WTC11 (cell line): Measurements from ENCODE around the gene SLC7A14. TPM values are rescaled to one million over a fixed set of nuclear protein-coding genes. Genes with fewer than 3 reads are reported as not detected.

Experiments used
- ATAC-seq: fragments of 200-7000 bp; cut with Tn5 transposase; 2 replicates; pipeline ENCODE4 v1.10.0; 2021; ENCODE audit warnings: mild to moderate bottlenecking, moderate library complexity
- CTCF ChIA-PET: fragments of 300-600 bp; sonication (Branson Sonifier 250); formaldehyde crosslinking; loops from one replicate; lab custom pipeline; 2021; ENCODE audit warnings: antibody characterized with exemption; lab: Charles Lee
- POLR2A ChIA-PET: fragments of 350-600 bp; sonication (Branson Sonifier 250); formaldehyde crosslinking; loops from one replicate; lab custom pipeline; 2021; ENCODE audit warnings: antibody characterized with exemption; lab: Charles Lee
- DNase-seq: peaks from one replicate; pipeline ENCODE4 v3.0.0; 2021; ENCODE audit warnings: low spot score
- H3K27ac Mint-ChIP-seq: 2 replicates; pipeline ENCODE4 v1.8.0; 2021; ENCODE audit warnings: mixed read lengths
- H3K27me3 Mint-ChIP-seq: 2 replicates; pipeline ENCODE4 v1.8.0; 2021; ENCODE audit warnings: low read depth, mild to moderate bottlenecking, moderate library complexity, mixed read lengths
- H3K36me3 Mint-ChIP-seq: 2 replicates; pipeline ENCODE4 v1.8.0; 2021; ENCODE audit warnings: mixed read lengths
- H3K4me1 Mint-ChIP-seq: 2 replicates; pipeline ENCODE4 v1.8.0; 2022; ENCODE audit warnings: mixed read lengths
- H3K4me3 Mint-ChIP-seq: 2 replicates; pipeline ENCODE4 v1.8.0; 2021; ENCODE audit warnings: mild to moderate bottlenecking, moderate library complexity, mixed read lengths
- H3K9me3 Mint-ChIP-seq: 2 replicates; pipeline ENCODE4 v1.8.0; 2021; ENCODE audit warnings: mixed read lengths
- AR ChIP-seq: fragments of 250-450 bp; sonication (Bioruptor Pico); IDR thresholded peaks from 2 replicates; pipeline ENCODE4 v1.9.0; 2021; ENCODE audit warnings: mild to moderate bottlenecking
- ARID4B ChIP-seq: sonication (generic); formaldehyde crosslinking; IDR thresholded peaks from 2 replicates; pipeline ENCODE4 v1.8.0; 2023; ENCODE audit warnings: missing genetic modification reagents, mild to moderate bottlenecking, borderline replicate concordance
- CDX4 ChIP-seq: fragments of 250-450 bp; sonication (Bioruptor Pico); IDR thresholded peaks from 2 replicates; pipeline ENCODE4 v1.9.0; 2021; ENCODE audit warnings: moderate library complexity, mild to moderate bottlenecking, inconsistent platforms, borderline replicate concordance
- CREM ChIP-seq: sonication (generic); formaldehyde crosslinking; IDR thresholded peaks from 2 replicates; pipeline ENCODE4 v1.8.1; 2022; ENCODE audit warnings: mild to moderate bottlenecking, missing genetic modification reagents, moderate library complexity
- FOXJ3 ChIP-seq: sonication (generic); formaldehyde crosslinking; IDR thresholded peaks from 2 replicates; pipeline ENCODE4 v1.9.0; 2021; ENCODE audit warnings: missing genetic modification reagents, mild to moderate bottlenecking, borderline replicate concordance
- GRHL2 ChIP-seq: fragments of 250-450 bp; sonication (Bioruptor Pico); IDR thresholded peaks from 2 replicates; pipeline ENCODE4 v1.8.0; 2022; ENCODE audit warnings: mild to moderate bottlenecking, moderate library complexity; ENCODE audit not compliant: insufficient replicate concordance, severe bottlenecking
- GTF2I ChIP-seq: fragments of 250-450 bp; sonication (Bioruptor Pico); conservative IDR thresholded peaks from 2 replicates; pipeline ENCODE4 v1.4.0; 2021; ENCODE audit warnings: mild to moderate bottlenecking
- JUN ChIP-seq: sonication (generic); formaldehyde crosslinking; IDR thresholded peaks from 2 replicates; pipeline ENCODE4 v1.8.0; 2023; ENCODE audit warnings: mild to moderate bottlenecking, missing genetic modification reagents
- KAT7 ChIP-seq: sonication (generic); formaldehyde crosslinking; IDR thresholded peaks from 2 replicates; pipeline ENCODE4 v1.8.1; 2023; ENCODE audit warnings: missing genetic modification reagents, mild to moderate bottlenecking, borderline replicate concordance
- MLX ChIP-seq: sonication (generic); formaldehyde crosslinking; IDR thresholded peaks from 2 replicates; pipeline ENCODE4 v1.8.1; 2023; ENCODE audit warnings: mild to moderate bottlenecking, missing genetic modification reagents, moderate library complexity
- MXD4 ChIP-seq: fragments of 250-450 bp; sonication (Bioruptor Pico); IDR thresholded peaks from 2 replicates; pipeline ENCODE4 v1.8.0; 2021; ENCODE audit warnings: mild to moderate bottlenecking, moderate library complexity, borderline replicate concordance
- MYBL2 ChIP-seq: sonication (generic); formaldehyde crosslinking; IDR thresholded peaks from 2 replicates; pipeline ENCODE4 v1.8.1; 2023; ENCODE audit warnings: mild to moderate bottlenecking, moderate library complexity, missing genetic modification reagents
- SOX15 ChIP-seq: fragments of 250-450 bp; sonication (Bioruptor Pico); IDR thresholded peaks from 2 replicates; pipeline ENCODE4 v1.9.0; 2021; ENCODE audit warnings: mild to moderate bottlenecking
- ZBTB21 ChIP-seq: sonication (generic); formaldehyde crosslinking; IDR thresholded peaks from 2 replicates; pipeline ENCODE4 v1.8.1; 2023; ENCODE audit warnings: mild to moderate bottlenecking, missing genetic modification reagents, borderline replicate concordance
- ZMAT4 ChIP-seq: fragments of 250-450 bp; sonication (Bioruptor Pico); IDR thresholded peaks from 2 replicates; pipeline ENCODE4 v1.9.0; 2021; ENCODE audit warnings: mild to moderate bottlenecking
- ZNF512 ChIP-seq: sonication (generic); formaldehyde crosslinking; IDR thresholded peaks from 2 replicates; pipeline ENCODE4 v1.8.1; 2022; ENCODE audit warnings: missing genetic modification reagents, borderline replicate concordance
- total RNA-seq: library from RNA; stranded (reverse); gene quantifications from 3 replicates; pipeline ENCODE4 v1.2.3, GENCODE V29; 2021

The SLC7A14 gene
- total RNA-seq, 1 experiment from 2014 or later: 0.68 TPM

GRCh38 chr3:170564664-170565063 is 21.2 kb downstream of the SLC7A14 start:
- no peak overlapping the region for H3K27ac Mint-ChIP-seq
- POLR2A ChIA-PET: no interaction called here
- CTCF ChIA-PET: interaction anchor here (0.5 to 1.5 kb wide), 3 partner anchors 32 to 247 kb away, joined by 3 to 6 read pairs (median 3); no protein-coding TSS in a partner anchor
- H3K4me3 Mint-ChIP-seq: no peak overlapping the region
- TF ChIP-seq MLX: no peak
- TF ChIP-seq CREM: no peak
- no peak for TF ChIP-seq FOXJ3 (CRISPR knock-in tag)
- no peak for TF ChIP-seq MXD4 (CRISPR knock-in tag)
- TF ChIP-seq ZNF512 (CRISPR knock-in tag): no peak
- no peak for TF ChIP-seq JUN (CRISPR knock-in tag)
- TF ChIP-seq ARID4B (CRISPR knock-in tag): no peak
- TF ChIP-seq SOX15 (CRISPR knock-in tag): no peak
- TF ChIP-seq ZBTB21 (CRISPR knock-in tag): no peak
- no peak for TF ChIP-seq KAT7 (CRISPR knock-in tag)
- no peak for TF ChIP-seq MYBL2
- TF ChIP-seq GRHL2 (CRISPR knock-in tag): no peak
- no peak for TF ChIP-seq GTF2I (CRISPR knock-in tag)
- no peak for TF ChIP-seq AR (CRISPR knock-in tag)
- TF ChIP-seq CDX4 (CRISPR knock-in tag): no peak
- no peak for TF ChIP-seq ZMAT4 (CRISPR knock-in tag)
- H3K9me3 Mint-ChIP-seq: no peaks in the 10 kb centered on the region
- H3K4me1 Mint-ChIP-seq: peaks cover 7% of the 10 kb centered on the region
- DNase-seq: no peak
- no peaks in the 10 kb centered on the region for H3K27me3 Mint-ChIP-seq
- ATAC-seq: no peak
- H3K36me3 Mint-ChIP-seq: no peaks in the 10 kb centered on the region; the same call in 1 of the 2 replicates
